MCF 10A (cell line): ENCODE data around the gene KCNJ10. TPM values are rescaled to one million over a fixed set of nuclear protein-coding genes. Genes with fewer than 3 reads are reported as not detected.

Source experiments
- BruUV-seq: library from RNA; stranded (reverse); fragments of 400-500 nt; replicated peaks from 2 replicates; lab custom pipeline; 2021; lab: Mats Ljungman, UMichigan
- CTCF ChIA-PET: fragments of 300-600 bp; sonication (Branson Sonifier 250); formaldehyde crosslinking; extraction: SDS; loops from one replicate; lab custom pipeline; 2021; ENCODE audit warnings: antibody characterized with exemption, inconsistent platforms; lab: Yijun Ruan, JAX
- POLR2A ChIA-PET: fragments of 300-600, 350-650 bp; sonication (Branson Sonifier 250); formaldehyde crosslinking; extraction: SDS; loops from one replicate; lab custom pipeline; 2020; ENCODE audit warnings: antibody characterized with exemption, inconsistent platforms; lab: Yijun Ruan, JAX
- DNase-seq: peaks from one replicate; pipeline ENCODE4 v3.0.0-alpha.2; 2018; ENCODE audit not compliant: unreplicated experiment
- H3K27ac Mint-ChIP-seq: one replicate; pipeline ENCODE4 v1.8.0; 2022; ENCODE audit warnings: mild to moderate bottlenecking, low read depth, mixed read lengths; ENCODE audit not compliant: unreplicated experiment
- H3K27me3 Mint-ChIP-seq: one replicate; pipeline ENCODE4 v1.8.0; 2022; ENCODE audit warnings: mixed read lengths; ENCODE audit not compliant: insufficient read depth, unreplicated experiment
- H3K36me3 Mint-ChIP-seq: one replicate; pipeline ENCODE4 v1.8.0; 2022; ENCODE audit warnings: mild to moderate bottlenecking, moderate library complexity, mixed read lengths; ENCODE audit not compliant: insufficient read depth, unreplicated experiment
- H3K4me1 Mint-ChIP-seq: one replicate; pipeline ENCODE4 v1.8.0; 2022; ENCODE audit warnings: mixed read lengths; ENCODE audit not compliant: insufficient read depth, unreplicated experiment
- H3K4me3 Mint-ChIP-seq: one replicate; pipeline ENCODE4 v1.8.0; 2022; ENCODE audit warnings: mild to moderate bottlenecking, moderate library complexity, mixed read lengths; ENCODE audit not compliant: unreplicated experiment
- H3K9me3 Mint-ChIP-seq: one replicate; pipeline ENCODE4 v1.8.0; 2022; ENCODE audit warnings: mixed read lengths; ENCODE audit not compliant: unreplicated experiment
- intact Hi-C: fragments of 100-400 bp; cut with micrococcal nuclease; formaldehyde crosslinking; loops from 2 replicates; pipeline ENCODE4 v1.14.1; 2022
- total RNA-seq: library from RNA; stranded (reverse); gene quantifications from 2 replicates; pipeline ENCODE4 v1.2.3, GENCODE V29; 2022
- TF ChIP-seq, protein P1 (sequence below): fragments of 200-600 bp; IDR thresholded peaks from one replicate; pipeline ENCODE4 v1.8.0; 2022; ENCODE audit warnings: antibody characterized with exemption, mild to moderate bottlenecking; ENCODE audit not compliant: unreplicated experiment

KCNJ10 gene
- total RNA-seq, 1 experiment from 2014 or later: not detected

DNA sequence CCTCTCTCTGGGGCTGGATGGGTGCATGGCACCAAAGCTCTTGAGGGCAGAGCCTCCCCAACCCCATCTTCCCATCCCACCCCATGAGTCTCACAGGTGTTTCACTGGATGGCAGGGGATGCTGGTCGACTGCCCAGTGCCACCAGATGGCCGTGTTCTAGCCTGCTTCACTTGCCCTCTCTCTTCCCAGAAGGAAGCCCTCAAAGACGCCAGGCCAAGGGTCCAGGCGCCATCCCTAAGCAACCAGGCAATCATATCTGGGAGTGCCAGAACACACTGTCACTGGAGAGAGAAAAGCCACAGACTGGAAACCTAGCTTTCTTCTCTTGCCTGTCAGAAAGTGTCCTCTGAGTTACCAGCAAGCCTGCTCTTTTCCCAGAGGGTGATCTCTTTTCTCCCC lies 64.9 kb downstream of the KCNJ10 start:
- ChIA-PET POLR2A (interaction anchor here (1.7 to 5.7 kb wide), 3 partner anchors 44 to 82 kb away, joined by 4 to 38 read pairs (median 5); no protein-coding TSS in a partner anchor), CTCF (interaction anchor here (0.5 to 14.6 kb wide), 30 partner anchors 10 to 872 kb away, joined by 3 to 1675 read pairs (median 8); partner anchors contain the start of genes CFAP45, DUSP23, FCRL6 and IGSF9)
- intact Hi-C loops: loop anchor here (5.0 kb wide), 1 partner anchor 43 kb away; no protein-coding TSS in a partner anchor
- H3K36me3 Mint-ChIP-seq: no peaks in the 10 kb centered on the region
- H3K4me3 Mint-ChIP-seq: no peak overlapping the region
- peaks cover 11% of the 10 kb centered on the region for H3K4me1 Mint-ChIP-seq
- no peaks in the 10 kb centered on the region for H3K9me3 Mint-ChIP-seq
- no peak overlapping the region for H3K27ac Mint-ChIP-seq
- H3K27me3 Mint-ChIP-seq: no peaks in the 10 kb centered on the region
- TF ChIP-seq, protein P1, sequence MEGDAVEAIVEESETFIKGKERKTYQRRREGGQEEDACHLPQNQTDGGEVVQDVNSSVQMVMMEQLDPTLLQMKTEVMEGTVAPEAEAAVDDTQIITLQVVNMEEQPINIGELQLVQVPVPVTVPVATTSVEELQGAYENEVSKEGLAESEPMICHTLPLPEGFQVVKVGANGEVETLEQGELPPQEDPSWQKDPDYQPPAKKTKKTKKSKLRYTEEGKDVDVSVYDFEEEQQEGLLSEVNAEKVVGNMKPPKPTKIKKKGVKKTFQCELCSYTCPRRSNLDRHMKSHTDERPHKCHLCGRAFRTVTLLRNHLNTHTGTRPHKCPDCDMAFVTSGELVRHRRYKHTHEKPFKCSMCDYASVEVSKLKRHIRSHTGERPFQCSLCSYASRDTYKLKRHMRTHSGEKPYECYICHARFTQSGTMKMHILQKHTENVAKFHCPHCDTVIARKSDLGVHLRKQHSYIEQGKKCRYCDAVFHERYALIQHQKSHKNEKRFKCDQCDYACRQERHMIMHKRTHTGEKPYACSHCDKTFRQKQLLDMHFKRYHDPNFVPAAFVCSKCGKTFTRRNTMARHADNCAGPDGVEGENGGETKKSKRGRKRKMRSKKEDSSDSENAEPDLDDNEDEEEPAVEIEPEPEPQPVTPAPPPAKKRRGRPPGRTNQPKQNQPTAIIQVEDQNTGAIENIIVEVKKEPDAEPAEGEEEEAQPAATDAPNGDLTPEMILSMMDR: no peak
- BruUV-seq: no TSS peak
- no peak for DNase-seq

DNA sequence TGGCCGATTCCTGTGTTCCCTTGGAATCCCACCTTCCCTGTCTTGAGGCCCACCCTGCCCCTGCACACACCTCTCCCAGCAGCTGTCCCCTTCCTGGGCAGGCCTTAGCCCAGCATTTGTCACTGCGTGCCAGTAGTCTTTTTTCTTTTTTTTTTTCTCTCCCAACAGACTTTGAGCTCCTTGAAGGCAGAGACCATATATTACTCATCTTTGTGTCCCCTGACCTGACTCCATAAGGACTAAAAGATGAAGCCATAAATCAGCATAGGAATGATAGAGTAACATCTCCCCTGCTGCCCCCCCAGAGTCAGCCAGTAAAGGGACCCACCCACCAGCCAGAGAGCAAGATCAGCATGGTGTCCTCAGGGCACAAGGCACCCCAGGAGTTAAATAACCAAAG lies 65.5 kb downstream of the KCNJ10 start:
- no peaks in the 10 kb centered on the region for H3K9me3 Mint-ChIP-seq

DNA sequence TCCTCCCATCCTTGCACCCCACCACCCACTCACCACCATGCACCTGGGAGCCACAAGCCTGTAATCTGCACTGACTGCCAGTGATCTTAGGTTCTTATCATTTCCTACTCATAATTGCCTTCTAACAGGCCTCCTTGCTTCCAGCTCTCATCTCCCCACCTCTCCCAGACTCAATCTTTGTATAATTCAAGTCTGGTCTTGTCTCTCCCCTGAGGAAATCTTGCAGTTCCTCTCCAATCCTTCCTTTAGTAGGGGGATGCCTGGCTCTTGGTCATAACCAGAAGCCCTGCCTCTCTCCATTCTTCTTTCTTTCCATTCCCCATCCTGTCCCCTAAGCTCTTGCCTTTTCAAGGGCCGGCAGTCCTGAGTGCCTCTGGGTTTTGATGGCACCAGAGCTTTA lies 66.0 kb downstream of the KCNJ10 start:
- POLR2A ChIA-PET: interaction anchor here (0.6 to 5.7 kb wide), 7 partner anchors 12 to 405 kb away, joined by 3 to 38 read pairs (median 3); partner anchors contain the start of gene TAGLN2
- Mint-ChIP-seq H3K4me1 (peaks cover 16% of the 10 kb centered on the region), H3K4me3 (no peak overlapping the region), H3K27ac (no peak overlapping the region), H3K36me3 (no peaks in the 10 kb centered on the region), H3K27me3 (no peaks in the 10 kb centered on the region), H3K9me3 (no peaks in the 10 kb centered on the region)
- TF ChIP-seq, protein P1: no peak
- CTCF ChIA-PET: interaction anchor here (0.5 to 14.6 kb wide), 18 partner anchors 10 to 994 kb away, joined by 3 to 1675 read pairs (median 4); partner anchors contain the start of genes DUSP23, FCRL6, IGSF9 and SLAMF9
- DNase-seq: peak; percentile 30
- intact Hi-C loops: no loop called here
- no TSS peak for BruUV-seq

More for the DNA sequence above, 65.5 kb downstream of the KCNJ10 start:
- no TSS peak for BruUV-seq
- H3K4me1 Mint-ChIP-seq: peaks cover 12% of the 10 kb centered on the region
- intact Hi-C loops: no loop called here
- CTCF ChIA-PET: interaction anchor here (0.6 to 14.6 kb wide), 19 partner anchors 16 to 994 kb away, joined by 3 to 1675 read pairs (median 5); partner anchors contain the start of genes DUSP23, FCRL6, IGSF9 and SLAMF9
- no peak overlapping the region for H3K4me3 Mint-ChIP-seq
- TF ChIP-seq, protein P1: no peak
- no peaks in the 10 kb centered on the region for H3K27me3 Mint-ChIP-seq
- no peak overlapping the region for H3K27ac Mint-ChIP-seq
- no peak for DNase-seq
- POLR2A ChIA-PET: interaction anchor here (1.0 to 5.7 kb wide), 4 partner anchors 43 to 82 kb away, joined by 3 to 38 read pairs (median 6); no protein-coding TSS in a partner anchor
- H3K36me3 Mint-ChIP-seq: no peaks in the 10 kb centered on the region

- ChIA-PET CTCF (interaction anchor here (1.0 to 14.6 kb wide), 5 partner anchors 61 to 869 kb away, joined by 4 to 1675 read pairs (median 123); partner anchors contain the start of genes FCRL6, IGSF9, SLAMF9 and TAGLN2), POLR2A (no interaction called here)
- Mint-ChIP-seq H3K4me1 (peaks cover 22% of the 10 kb centered on the region), H3K27me3 (no peaks in the 10 kb centered on the region), H3K36me3 (no peaks in the 10 kb centered on the region), H3K9me3 (no peaks in the 10 kb centered on the region), H3K27ac (no peak overlapping the region), H3K4me3 (no peak overlapping the region)
- TF ChIP-seq, protein P1: no peak
- intact Hi-C loops: no loop called here
- no peak for DNase-seq
- BruUV-seq: no TSS peak
Measured at GRCh38 chr1:160001440-160001839, 68.5 kb downstream of the KCNJ10 start.
